ENCODE data around the gene L3MBTL1. TPM values are rescaled to one million over a fixed set of nuclear protein-coding genes. Genes with fewer than 3 reads are reported as not detected.

Gene L3MBTL1
- total RNA-seq, 1 experiment from 2014 or later = 8.4 TPM

- POLR2A ChIA-PET = interaction anchor here (0.8 to 3.2 kb wide), 2 partner anchors 10 to 132 kb away, joined by 5 to 42 read pairs; partner anchors contain the start of gene IFT52
Observed at GRCh38 chr20:43459022-43459942, 48.2 kb upstream of the L3MBTL1 start.

GRCh38 chr20:43460172-43460829 lies 47.2 kb upstream of the L3MBTL1 start:
- H3K36me3 Mint-ChIP-seq (ENCODE audit: insufficient read depth, unreplicated experiment) = peaks cover 84% of the 10 kb centered on the region
- H3K4me3 Mint-ChIP-seq (ENCODE audit: unreplicated experiment) = peak overlapping the region; percentile 75
- Histone ChIP-seq H3K27me3 (replicated peaks; ENCODE audit: control insufficient read depth, insufficient read depth, low read length) (no peaks in the 10 kb centered on the region), H3K4me3 (ENCODE audit: low read depth, low read length) (no peak overlapping the region), H3K4me1 (peaks cover 11% of the 10 kb centered on the region), H3K9me3 (no peaks in the 10 kb centered on the region), H3K36me3 (ENCODE audit: control insufficient read depth, insufficient read depth, low read length) (peaks cover 9% of the 10 kb centered on the region)
- DNase-seq = no peak
- H3K27ac Mint-ChIP-seq (ENCODE audit: unreplicated experiment) = peak overlapping the region; percentile 53
- no peaks in the 10 kb centered on the region for H3K27me3 Mint-ChIP-seq (ENCODE audit: insufficient read depth, unreplicated experiment)
- H3K4me1 Mint-ChIP-seq (ENCODE audit: low read depth, unreplicated experiment) = peaks cover 24% of the 10 kb centered on the region
- no peaks in the 10 kb centered on the region for H3K9me3 Mint-ChIP-seq (ENCODE audit: unreplicated experiment)
- no peak for TF ChIP-seq CTCF (IDR thresholded peaks at IDR 0.05; ENCODE audit: insufficient read depth in 1 of 2, low read depth in 1 of 2, low read length in 1 of 2, severe bottlenecking in 1 of 2, unreplicated experiment in 1 of 2)
- intact Hi-C loops (cut with micrococcal nuclease; ENCODE audit: unreplicated experiment) = no loop called here
- ChIA-PET CTCF (no interaction called here), POLR2A (no interaction called here)
- no TSS peak for BruUV-seq (replicated peaks)

More at GRCh38 chr20:43459022-43459942, 48.2 kb upstream of the L3MBTL1 start:
- H3K27ac Mint-ChIP-seq (ENCODE audit: unreplicated experiment) = peak overlapping the region; percentile 100
- H3K36me3 Mint-ChIP-seq (ENCODE audit: insufficient read depth, unreplicated experiment) = peaks cover 74% of the 10 kb centered on the region
- peak overlapping the region; percentile 90 for H3K4me3 ChIP-seq (ENCODE audit: low read depth, low read length)
- no peaks in the 10 kb centered on the region for H3K9me3 Mint-ChIP-seq (ENCODE audit: unreplicated experiment)
- H3K36me3 ChIP-seq (ENCODE audit: control insufficient read depth, insufficient read depth, low read length) = peaks cover 9% of the 10 kb centered on the region
- TF ChIP-seq CTCF (IDR thresholded peaks at IDR 0.05; ENCODE audit: insufficient read depth in 1 of 2, low read depth in 1 of 2, low read length in 1 of 2, severe bottlenecking in 1 of 2, unreplicated experiment in 1 of 2) = no peak
- no peaks in the 10 kb centered on the region for H3K27me3 ChIP-seq (replicated peaks; ENCODE audit: control insufficient read depth, insufficient read depth, low read length)
- peak in 1 of 2 experiments; percentile 60 for DNase-seq
- H3K4me1 Mint-ChIP-seq (ENCODE audit: low read depth, unreplicated experiment) = peaks cover 24% of the 10 kb centered on the region
- H3K9me3 ChIP-seq = no peaks in the 10 kb centered on the region
- H3K27me3 Mint-ChIP-seq (ENCODE audit: insufficient read depth, unreplicated experiment) = no peaks in the 10 kb centered on the region
- peaks cover 11% of the 10 kb centered on the region for H3K4me1 ChIP-seq
- intact Hi-C loops (cut with micrococcal nuclease; ENCODE audit: unreplicated experiment) = no loop called here
- H3K4me3 Mint-ChIP-seq (ENCODE audit: unreplicated experiment) = peak overlapping the region; percentile 75
- CTCF ChIA-PET = interaction anchor here (0.6 kb wide), 1 partner anchor 9 kb away, joined by 5 read pairs; no protein-coding TSS in a partner anchor
- BruUV-seq (replicated peaks) = TSS peak; percentile 36

- H3K4me3 Mint-ChIP-seq (ENCODE audit: unreplicated experiment) = peak overlapping the region; percentile 49
- Histone ChIP-seq H3K36me3 (ENCODE audit: control insufficient read depth, insufficient read depth, low read length) (peaks cover 9% of the 10 kb centered on the region), H3K4me1 (peaks cover 11% of the 10 kb centered on the region), H3K4me3 (ENCODE audit: low read depth, low read length) (no peak overlapping the region), H3K9me3 (no peaks in the 10 kb centered on the region), H3K27me3 (replicated peaks; ENCODE audit: control insufficient read depth, insufficient read depth, low read length) (no peaks in the 10 kb centered on the region)
- ChIA-PET CTCF (no interaction called here), POLR2A (interaction anchor here (0.6 kb wide), 2 partner anchors 10 to 1689 kb away, joined by 6 to 7 read pairs; no protein-coding TSS in a partner anchor)
- no peaks in the 10 kb centered on the region for H3K27me3 Mint-ChIP-seq (ENCODE audit: insufficient read depth, unreplicated experiment)
- no peak for TF ChIP-seq CTCF (IDR thresholded peaks at IDR 0.05; ENCODE audit: insufficient read depth in 1 of 2, low read depth in 1 of 2, low read length in 1 of 2, severe bottlenecking in 1 of 2, unreplicated experiment in 1 of 2)
- no peaks in the 10 kb centered on the region for H3K9me3 Mint-ChIP-seq (ENCODE audit: unreplicated experiment)
- intact Hi-C loops (cut with micrococcal nuclease; ENCODE audit: unreplicated experiment) = no loop called here
- no TSS peak for BruUV-seq (replicated peaks)
- H3K27ac Mint-ChIP-seq (ENCODE audit: unreplicated experiment) = peak overlapping the region; percentile 53
- peaks cover 24% of the 10 kb centered on the region for H3K4me1 Mint-ChIP-seq (ENCODE audit: low read depth, unreplicated experiment)
- DNase-seq = no peak
- H3K36me3 Mint-ChIP-seq (ENCODE audit: insufficient read depth, unreplicated experiment) = peaks cover 89% of the 10 kb centered on the region
Observed at GRCh38 chr20:43460830-43461200, 46.7 kb upstream of the L3MBTL1 start.

Measured in Caco-2 (cell line).